SHP77 (cell line): ENCODE measurements around the gene LGSN.
"Not testable (repeated sequence)": the region's sequence is repeated elsewhere in the genome, so short reads cannot be mapped to it uniquely, and the experiment has no call there.

Source experiments
- DNase-seq, 2 experiments: peaks; one replicate each; lab custom pipeline; 2025; lab: John Stamatoyannopoulos, UW

Gene LGSN

GRCh38 chr6:63236398-63236817 is 83.4 kb downstream of the LGSN start:
- DNase-seq: no peak

- not testable (repeated sequence) for DNase-seq
Observed at GRCh38 chr6:63230511-63230910, 89.3 kb downstream of the LGSN start.

DNA sequence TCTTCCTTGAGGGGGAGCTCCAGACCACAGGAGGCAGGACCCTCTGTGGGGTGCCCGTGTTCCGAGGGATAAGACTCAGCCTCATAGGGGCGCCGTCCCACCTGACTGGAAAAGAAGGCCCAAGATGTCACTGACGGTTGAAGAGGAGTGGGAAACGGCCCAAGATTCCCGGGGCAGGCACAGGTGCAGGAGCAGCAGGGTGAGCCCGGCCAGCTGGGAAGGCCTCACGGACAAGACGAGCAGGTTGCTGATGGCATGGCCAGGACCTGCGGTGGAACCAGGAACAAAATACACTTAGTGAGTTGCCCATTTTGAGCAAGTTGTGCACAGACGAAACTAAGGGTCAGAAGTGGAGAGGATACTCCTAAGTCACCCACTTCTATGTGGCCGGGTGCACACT is 89.8 kb downstream of the LGSN start:
- DNase-seq: not testable (repeated sequence)

GRCh38 chr6:63227928-63228894 is 91.6 kb downstream of the LGSN start:
- not testable (repeated sequence) for DNase-seq

DNA sequence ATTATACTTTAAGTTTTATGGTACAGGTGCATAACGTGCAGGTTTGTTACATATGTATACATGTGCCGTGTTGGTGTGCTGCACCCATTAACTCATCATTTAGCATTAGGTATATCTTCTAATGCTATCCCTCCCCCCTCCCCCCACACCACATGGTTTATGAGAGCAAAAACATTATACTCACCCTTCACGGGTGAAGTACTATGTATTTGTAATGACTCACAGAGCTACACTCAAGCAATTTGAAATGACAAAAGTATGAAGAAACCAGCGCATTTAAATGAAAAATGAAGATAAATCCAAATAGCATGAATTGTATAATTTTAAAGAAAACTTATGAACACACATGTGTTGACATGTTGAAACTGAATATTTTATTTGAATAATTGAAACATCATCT is 93.8 kb downstream of the LGSN start:
- DNase-seq: not testable (repeated sequence)
